B cell (primary cell): ENCODE results near the gene MAP3K7CL. TPM values are rescaled to one million over a fixed set of nuclear protein-coding genes. Genes with fewer than 3 reads are reported as not detected.

ENCODE experiments used
- ATAC-seq: fragments of 200-7000 bp; cut with Tn5 transposase; one replicate; pipeline ENCODE4 v1.10.0; 2021; ENCODE audit warnings: low read depth, mild to moderate bottlenecking, moderate number of reproducible peaks, moderate library complexity
- CTCF ChIA-PET: fragments of 350-600 bp; sonication (Branson Sonifier 250); formaldehyde crosslinking; loops from one replicate; lab custom pipeline; 2021; ENCODE audit warnings: antibody characterized with exemption, inconsistent platforms; lab: Charles Lee
- POLR2A ChIA-PET: fragments of 350-600 bp; sonication (Branson Sonifier 250); formaldehyde crosslinking; loops from one replicate; lab custom pipeline; 2021; ENCODE audit warnings: antibody characterized with exemption; lab: Charles Lee
- DNase-seq: peaks from one replicate; pipeline ENCODE4 v3.0.0; 2013
- H2AFZ ChIP-seq: 2 replicates; pipeline ENCODE4 v1.6.1; 2012; ENCODE audit warnings: mild to moderate bottlenecking, low read depth, low read length; ENCODE audit not compliant: insufficient read depth, poor library complexity, severe bottlenecking
- H3K27ac ChIP-seq, 2 donors: 1 replicate in 1 of 2; 2 replicates in 1 of 2; pipeline ENCODE4 v1.5.1; 2012 to 2013; ENCODE audit warnings: low read length in 2 of 2, mild to moderate bottlenecking in 2 of 2, moderate library complexity in 1 of 2
- H3K27me3 ChIP-seq, 4 experiments: fragments of 200-600 bp in 1 of 4; sonication (generic) in 1 of 4; replicated peaks in 1 of 4; 1 replicate in 2 of 4; 2 replicates in 2 of 4; pipeline versions ENCODE4 v1.6.1 to v1.7.0; 2013 to 2016; ENCODE audit warnings: low read length in 3 of 4, mild to moderate bottlenecking in 2 of 4, mixed read lengths in 1 of 4, moderate library complexity in 1 of 4; ENCODE audit not compliant: insufficient read depth in 4 of 4, control insufficient read depth in 3 of 4; ENCODE audit errors: control extremely low read depth in 1 of 4
- H3K36me3 ChIP-seq, 2 experiments: replicated peaks in 1 of 2; 1 replicate in 1 of 2; 2 replicates in 1 of 2; pipeline versions ENCODE4 v1.6.1 to v1.7.1; 2013; ENCODE audit warnings: low read length in 1 of 2; ENCODE audit not compliant: insufficient read depth in 2 of 2, control insufficient read depth in 1 of 2; ENCODE audit errors: control extremely low read depth in 1 of 2, extremely low read depth in 1 of 2
- H3K4me1 ChIP-seq, 2 donors: fragments of 200-600 bp in 1 of 2; sonication (generic) in 1 of 2; 1 replicate in 1 of 2; 2 replicates in 1 of 2; pipeline versions ENCODE4 v1.5.1 to v1.6.1; 2013 to 2017; ENCODE audit warnings: low read length in 2 of 2; ENCODE audit not compliant: control insufficient read depth in 2 of 2, insufficient read depth in 2 of 2
- H3K4me2 ChIP-seq: replicated peaks from 2 replicates; pipeline ENCODE3; 2012; ENCODE audit warnings: mild to moderate bottlenecking, low read depth, low read length; ENCODE audit not compliant: poor library complexity, severe bottlenecking
- H3K4me3 ChIP-seq, 5 experiments: fragments of 200-600 bp in 1 of 5; sonication (generic) in 1 of 5; 1 replicate in 3 of 5; 2 replicates in 2 of 5; pipeline versions ENCODE4 v1.5.1 to v1.7.0; 2011 to 2016; ENCODE audit warnings: low read length in 4 of 5, mild to moderate bottlenecking in 4 of 5, low read depth in 2 of 5, control low read depth in 1 of 5, moderate library complexity in 1 of 5; ENCODE audit not compliant: insufficient read depth in 1 of 5; ENCODE audit errors: control extremely low read depth in 1 of 5, extremely low read depth in 1 of 5
- H3K79me2 ChIP-seq: fragments of 200-600 bp; sonication (generic); one replicate; pipeline ENCODE4 v1.6.0; 2016; ENCODE audit warnings: low read length; ENCODE audit not compliant: control insufficient read depth, insufficient read depth
- H3K9ac ChIP-seq: fragments of 200-600 bp; sonication (generic); 2 replicates; pipeline ENCODE4 v1.6.1; 2017; ENCODE audit warnings: mild to moderate bottlenecking, low read length, moderate library complexity
- H3K9me3 ChIP-seq, 3 donors: one replicate each; pipeline versions ENCODE4 v1.6.1 to v1.7.1; 2013; ENCODE audit warnings: low read length in 2 of 3; ENCODE audit not compliant: control insufficient read depth in 2 of 3, insufficient read depth in 1 of 3; ENCODE audit errors: control extremely low read depth in 1 of 3
- H4K20me1 ChIP-seq: 2 replicates; pipeline ENCODE4 v1.6.0; 2012; ENCODE audit warnings: mild to moderate bottlenecking, low read length; ENCODE audit not compliant: insufficient read depth, control insufficient read depth, poor library complexity, severe bottlenecking
- H3K27ac Mint-ChIP-seq: one replicate; pipeline ENCODE4 v1.8.0; 2021; ENCODE audit warnings: mixed read lengths
- H3K27me3 Mint-ChIP-seq: one replicate; pipeline ENCODE4 v1.8.0; 2021; ENCODE audit warnings: mixed read lengths
- H3K4me1 Mint-ChIP-seq: one replicate; pipeline ENCODE4 v1.8.0; 2021; ENCODE audit warnings: mixed read lengths
- H3K4me3 Mint-ChIP-seq: one replicate; pipeline ENCODE4 v1.8.0; 2021; ENCODE audit warnings: mixed read lengths
- H3K9me3 Mint-ChIP-seq: one replicate; pipeline ENCODE4 v1.8.0; 2022; ENCODE audit warnings: mixed read lengths; ENCODE audit not compliant: insufficient read depth
- CTCF ChIP-seq: fragments of 200-600 bp; IDR thresholded peaks from one replicate; pipeline ENCODE4 v1.8.0; 2022; ENCODE audit warnings: antibody characterized with exemption, mild to moderate bottlenecking
- EZH2 ChIP-seq: IDR thresholded peaks from 2 replicates; pipeline ENCODE4 v1.6.1; 2012; ENCODE audit warnings: borderline replicate concordance, low read depth, mild to moderate bottlenecking, moderate library complexity, low read length; ENCODE audit not compliant: insufficient read depth, poor library complexity, severe bottlenecking
- WGBS: methylation state at CpG from one replicate; pipeline ENCODE4 v1.1.5; 2013; ENCODE audit warnings: missing lambda C conversion rate; ENCODE audit not compliant: insufficient coverage; 5-methylcytosine and 5-hydroxymethylcytosine counted together
- intact Hi-C: fragments of 100-400 bp; cut with micrococcal nuclease; formaldehyde crosslinking; loops from one replicate; pipeline ENCODE4 v1.10.0; 2022
- polyA plus RNA-seq: library from polyadenylated mRNA; depleted of rRNA; stranded (reverse); fragments of >200 nt; gene quantifications from 2 replicates; pipeline ENCODE4 v1.2.3, GENCODE V29; 2012
- total RNA-seq, 2 donors: library from RNA; stranded (reverse); fragments of 120-200 nt in 1 of 2; gene quantifications; 1 replicate in 1 of 2; 2 replicates in 1 of 2; pipeline versions ENCODE4 v1.2.3 to v1.2.4, GENCODE V29; 2013 to 2022

MAP3K7CL gene
- total and polyA plus RNA-seq, 2 donors (not counting 1 experiment from before 2014, with no cell fraction given), result 8.9 to 11.9 TPM

GRCh38 chr21:29144736-29145353 lies 14.4 kb downstream of the MAP3K7CL start:
- Histone ChIP-seq H3K9me3 (no peaks in the 10 kb centered on the region), H3K27ac (no peak overlapping the region), H2AFZ (no peak overlapping the region), H3K79me2 (no peaks in the 10 kb centered on the region), H3K36me3 (no peaks in the 10 kb centered on the region), H3K4me1 (no peaks in the 10 kb centered on the region), H3K9ac (no peak overlapping the region), H3K4me2 (no peak overlapping the region), H3K4me3 (no peak overlapping the region), H4K20me1 (no peaks in the 10 kb centered on the region), H3K27me3 (no peaks in the 10 kb centered on the region)
- Mint-ChIP-seq H3K4me3 (no peak overlapping the region), H3K27me3 (no peaks in the 10 kb centered on the region), H3K9me3 (no peaks in the 10 kb centered on the region), H3K4me1 (peaks cover 3% of the 10 kb centered on the region), H3K27ac (no peak overlapping the region)
- ChIA-PET CTCF (interaction anchor here (0.9 kb wide), 1 partner anchor 8 kb away, joined by 4 read pairs; no protein-coding TSS in a partner anchor), POLR2A (no interaction called here)
- no CpG with 5 or more reads among the region's 2 CpGs for WGBS
- ATAC-seq, result no peak
- no peak for TF ChIP-seq CTCF
- TF ChIP-seq EZH2, result no peak
- no peak for DNase-seq
- intact Hi-C loops, result no loop called here

GRCh38 chr21:29145354-29145782 lies 14.9 kb downstream of the MAP3K7CL start:
- DNase-seq (no peak), ATAC-seq (no peak)
- Mint-ChIP-seq H3K27me3 (no peaks in the 10 kb centered on the region), H3K4me1 (peaks cover 3% of the 10 kb centered on the region), H3K4me3 (no peak overlapping the region), H3K27ac (no peak overlapping the region), H3K9me3 (no peaks in the 10 kb centered on the region)
- Histone ChIP-seq H4K20me1 (no peaks in the 10 kb centered on the region), H2AFZ (no peak overlapping the region), H3K27me3 (no peaks in the 10 kb centered on the region), H3K4me2 (no peak overlapping the region), H3K4me3 (no peak overlapping the region), H3K27ac (no peak overlapping the region), H3K79me2 (no peaks in the 10 kb centered on the region), H3K4me1 (no peaks in the 10 kb centered on the region), H3K9ac (no peak overlapping the region), H3K9me3 (no peaks in the 10 kb centered on the region), H3K36me3 (no peaks in the 10 kb centered on the region)
- 50% methylated on average over 5 of the region's 5 CpGs for WGBS
- TF ChIP-seq CTCF (no peak), EZH2 (no peak)
- ChIA-PET POLR2A (no interaction called here), CTCF (interaction anchor here (0.9 kb wide), 1 partner anchor 8 kb away, joined by 4 read pairs; no protein-coding TSS in a partner anchor)
- intact Hi-C loops, result no loop called here
